ENCODE measurements around the gene MEGF11. TPM values are rescaled to one million over a fixed set of nuclear protein-coding genes. Genes with fewer than 3 reads are reported as not detected.

Gene MEGF11
- polyA plus RNA-seq, 1 of the 3 experiments (the other 2 are of a cell fraction): not detected

- TF ChIP-seq, protein P1, sequence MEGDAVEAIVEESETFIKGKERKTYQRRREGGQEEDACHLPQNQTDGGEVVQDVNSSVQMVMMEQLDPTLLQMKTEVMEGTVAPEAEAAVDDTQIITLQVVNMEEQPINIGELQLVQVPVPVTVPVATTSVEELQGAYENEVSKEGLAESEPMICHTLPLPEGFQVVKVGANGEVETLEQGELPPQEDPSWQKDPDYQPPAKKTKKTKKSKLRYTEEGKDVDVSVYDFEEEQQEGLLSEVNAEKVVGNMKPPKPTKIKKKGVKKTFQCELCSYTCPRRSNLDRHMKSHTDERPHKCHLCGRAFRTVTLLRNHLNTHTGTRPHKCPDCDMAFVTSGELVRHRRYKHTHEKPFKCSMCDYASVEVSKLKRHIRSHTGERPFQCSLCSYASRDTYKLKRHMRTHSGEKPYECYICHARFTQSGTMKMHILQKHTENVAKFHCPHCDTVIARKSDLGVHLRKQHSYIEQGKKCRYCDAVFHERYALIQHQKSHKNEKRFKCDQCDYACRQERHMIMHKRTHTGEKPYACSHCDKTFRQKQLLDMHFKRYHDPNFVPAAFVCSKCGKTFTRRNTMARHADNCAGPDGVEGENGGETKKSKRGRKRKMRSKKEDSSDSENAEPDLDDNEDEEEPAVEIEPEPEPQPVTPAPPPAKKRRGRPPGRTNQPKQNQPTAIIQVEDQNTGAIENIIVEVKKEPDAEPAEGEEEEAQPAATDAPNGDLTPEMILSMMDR (IDR thresholded peaks at IDR 0.05): no peak
- no peak for TF ChIP-seq RAD21 (IDR thresholded peaks at IDR 0.05; ENCODE audit: low read length)
- no peak for TF ChIP-seq GABPA (IDR thresholded peaks at IDR 0.05; ENCODE audit: low read depth)
- no peak for TF ChIP-seq YY1 (IDR thresholded peaks at IDR 0.05; ENCODE audit: low read depth)
Observed at GRCh38 chr15:66069751-66070150, 183.8 kb downstream of the MEGF11 start (continued).

GRCh38 chr15:66068801-66069200 is 184.7 kb downstream of the MEGF11 start:
- no peak overlapping the region for H3K9ac ChIP-seq
- DNase-seq: no peak
- no peaks in the 10 kb centered on the region for H3K9me2 ChIP-seq
- no peak overlapping the region for H2AFZ ChIP-seq (ENCODE audit: low read depth)
- no peak overlapping the region for H3K4me3 ChIP-seq (ENCODE audit: low read depth in 2 of 2, low read length in 1 of 2)
- ChIA-PET POLR2A (no interaction called here), CTCF (interaction anchor here (1.6 kb wide), 1 partner anchor 12 kb away, joined by 8 read pairs; no protein-coding TSS in a partner anchor)
- no peaks in the 10 kb centered on the region for H3F3A ChIP-seq (replicated peaks; ENCODE audit: insufficient read depth)
- H3K4me2 ChIP-seq: no peak overlapping the region
- H3K36me3 ChIP-seq (replicated peaks in 1 of 2; ENCODE audit: control insufficient read depth in 1 of 2, insufficient read depth in 2 of 2, low read length in 1 of 2): no peaks in the 10 kb centered on the region
- no peak overlapping the region for H3K27ac ChIP-seq (ENCODE audit: low read depth in 2 of 2, low read length in 1 of 2)
- TF ChIP-seq RAD21 (IDR thresholded peaks at IDR 0.05; ENCODE audit: low read length) (no peak), GABPA (IDR thresholded peaks at IDR 0.05; ENCODE audit: low read depth) (no peak), MXI1 (IDR thresholded peaks at IDR 0.05; ENCODE audit: low read depth, low read length) (no peak), ZBTB33 (IDR thresholded peaks at IDR 0.05; ENCODE audit: borderline replicate concordance, low read depth) (no peak), EP300 (IDR thresholded peaks at IDR 0.05; ENCODE audit: borderline replicate concordance in 1 of 2, low read depth in 1 of 2, low read length in 1 of 2) (no peak), REST (IDR thresholded peaks at IDR 0.05; ENCODE audit: low read depth, low read length) (no peak), TEAD4 (IDR thresholded peaks at IDR 0.05; ENCODE audit: borderline replicate concordance, insufficient read depth) (no peak), RCOR1 (IDR thresholded peaks at IDR 0.05; ENCODE audit: low read length) (no peak)
- TF ChIP-seq, protein P2, sequence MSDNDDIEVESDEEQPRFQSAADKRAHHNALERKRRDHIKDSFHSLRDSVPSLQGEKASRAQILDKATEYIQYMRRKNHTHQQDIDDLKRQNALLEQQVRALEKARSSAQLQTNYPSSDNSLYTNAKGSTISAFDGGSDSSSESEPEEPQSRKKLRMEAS (IDR thresholded peaks at IDR 0.05; ENCODE audit: low read depth): no peak
- TF ChIP-seq, protein P1 (IDR thresholded peaks at IDR 0.05): no peak
- H3K79me2 ChIP-seq (ENCODE audit: insufficient read depth): no peaks in the 10 kb centered on the region
- H4K20me1 ChIP-seq (ENCODE audit: insufficient read depth): no peaks in the 10 kb centered on the region
- H3K9me3 ChIP-seq: no peaks in the 10 kb centered on the region
- peaks cover 0 to 30% of the 10 kb centered on the region in 2 experiments; a peak in 2 of 4 replicates for H3K4me1 ChIP-seq (ENCODE audit: control insufficient read depth in 1 of 2, insufficient read depth in 2 of 2, low read depth in 1 of 2, low read length in 1 of 2)
- no peaks in the 10 kb centered on the region for H3K27me3 ChIP-seq (ENCODE audit: insufficient read depth)
- 75% methylated on average over 1 of the region's 1 CpG for WGBS (ENCODE audit: low lambda C conversion rate)
